Measurements from ENCODE around the gene DEDD2. TPM values are rescaled to one million over a fixed set of nuclear protein-coding genes. Genes with fewer than 3 reads are reported as not detected.

Gene DEDD2
- total RNA-seq, 1 experiment from 2014 or later = 45.6 TPM

GRCh38 chr19:42251572-42252358, 34.3 kb upstream of the DEDD2 start:
- no peaks in the 10 kb centered on the region for H3K9me2 ChIP-seq (ENCODE audit: insufficient read depth)
- H3K36me3 ChIP-seq (ENCODE audit: low read depth) = no peaks in the 10 kb centered on the region
- peaks cover 6% of the 10 kb centered on the region for H3K4me1 ChIP-seq (replicated peaks; ENCODE audit: insufficient read depth)
- H3K4me3 ChIP-seq = no peak overlapping the region
- H3K27me3 ChIP-seq (ENCODE audit: insufficient read depth, low read depth) = no peaks in the 10 kb centered on the region
- no TSS peak for BruUV-seq (replicated peaks)
- no peak overlapping the region for H3K27ac ChIP-seq
- POLR2A ChIA-PET (ENCODE audit: unreplicated experiment) = interaction anchor here (0.7 kb wide), 1 partner anchor 22 kb away, joined by 4 read pairs; no protein-coding TSS in a partner anchor
- intact Hi-C loops (cut with micrococcal nuclease; ENCODE audit: unreplicated experiment) = no loop called here
- no peak for DNase-seq
- H3K79me2 ChIP-seq (ENCODE audit: low read depth) = peaks cover 35% of the 10 kb centered on the region
- H3F3A ChIP-seq (ENCODE audit: insufficient read depth, low read depth) = peaks cover 15% of the 10 kb centered on the region
- H4K20me1 ChIP-seq (ENCODE audit: insufficient read depth) = peaks cover 14% of the 10 kb centered on the region; the same call in 1 of the 2 replicates
- TF ChIP-seq CTCF (conservative IDR thresholded peaks at IDR 0.05) (no peak), EZH2 (IDR thresholded peaks at IDR 0.05; ENCODE audit: low read depth) (no peak)
- no peaks in the 10 kb centered on the region for H3K9me3 ChIP-seq (ENCODE audit: insufficient read depth, low read depth)
- H2AFZ ChIP-seq = no peak overlapping the region
- CTCF ChIA-PET = no interaction called here
- peak overlapping the region; percentile 23; the same call in 1 of the 2 replicates for H3K4me2 ChIP-seq

- TF ChIP-seq CTCF (conservative IDR thresholded peaks at IDR 0.05) = no peak
- TF ChIP-seq EZH2 (IDR thresholded peaks at IDR 0.05; ENCODE audit: low read depth) = no peak
- Histone ChIP-seq H3K9me3 (ENCODE audit: insufficient read depth, low read depth) (no peaks in the 10 kb centered on the region), H3K27ac (no peak overlapping the region), H3K36me3 (ENCODE audit: low read depth) (no peaks in the 10 kb centered on the region), H3K27me3 (ENCODE audit: insufficient read depth, low read depth) (no peaks in the 10 kb centered on the region), H3F3A (ENCODE audit: insufficient read depth, low read depth) (peaks cover 18% of the 10 kb centered on the region), H3K4me2 (no peak overlapping the region), H4K20me1 (ENCODE audit: insufficient read depth) (peaks cover 14% of the 10 kb centered on the region; the same call in 1 of the 2 replicates), H3K4me1 (replicated peaks; ENCODE audit: insufficient read depth) (peaks cover 6% of the 10 kb centered on the region), H3K79me2 (ENCODE audit: low read depth) (peaks cover 35% of the 10 kb centered on the region), H2AFZ (no peak overlapping the region), H3K4me3 (no peak overlapping the region), H3K9me2 (ENCODE audit: insufficient read depth) (no peaks in the 10 kb centered on the region)
- ChIA-PET CTCF (interaction anchor here (0.7 kb wide), 1 partner anchor 26 kb away, joined by 8 read pairs; no protein-coding TSS in a partner anchor), POLR2A (ENCODE audit: unreplicated experiment) (interaction anchor here (0.7 kb wide), 1 partner anchor 21 kb away, joined by 4 read pairs; no protein-coding TSS in a partner anchor)
- intact Hi-C loops (cut with micrococcal nuclease; ENCODE audit: unreplicated experiment) = no loop called here
- no peak for DNase-seq
- BruUV-seq (replicated peaks) = no TSS peak
These were observed 33.4 kb upstream of the DEDD2 start for GRCh38 chr19:42250666-42251531.

GRCh38 chr19:42250183-42250665, 32.7 kb upstream of the DEDD2 start:
- peaks cover 14% of the 10 kb centered on the region; the same call in 1 of the 2 replicates for H4K20me1 ChIP-seq (ENCODE audit: insufficient read depth)
- H3K36me3 ChIP-seq (ENCODE audit: low read depth) = no peaks in the 10 kb centered on the region
- H3K9me3 ChIP-seq (ENCODE audit: insufficient read depth, low read depth) = no peaks in the 10 kb centered on the region
- no peak for DNase-seq
- ChIA-PET POLR2A (ENCODE audit: unreplicated experiment) (no interaction called here), CTCF (interaction anchor here (0.7 kb wide), 1 partner anchor 27 kb away, joined by 8 read pairs; no protein-coding TSS in a partner anchor)
- no peak overlapping the region for H3K4me3 ChIP-seq
- H3F3A ChIP-seq (ENCODE audit: insufficient read depth, low read depth) = peaks cover 23% of the 10 kb centered on the region
- BruUV-seq (replicated peaks) = no TSS peak
- H3K4me2 ChIP-seq = no peak overlapping the region
- no peak overlapping the region for H2AFZ ChIP-seq
- intact Hi-C loops (cut with micrococcal nuclease; ENCODE audit: unreplicated experiment) = no loop called here
- no peak for TF ChIP-seq EZH2 (IDR thresholded peaks at IDR 0.05; ENCODE audit: low read depth)
- no peak for TF ChIP-seq CTCF (conservative IDR thresholded peaks at IDR 0.05)
- peaks cover 35% of the 10 kb centered on the region for H3K79me2 ChIP-seq (ENCODE audit: low read depth)
- H3K27me3 ChIP-seq (ENCODE audit: insufficient read depth, low read depth) = no peaks in the 10 kb centered on the region
- no peaks in the 10 kb centered on the region for H3K9me2 ChIP-seq (ENCODE audit: insufficient read depth)
- H3K27ac ChIP-seq = no peak overlapping the region
- peaks cover 9% of the 10 kb centered on the region for H3K4me1 ChIP-seq (replicated peaks; ENCODE audit: insufficient read depth)
